HG03175 (cell line): ENCODE measurements around the gene TEFM.
"Not testable (repeated sequence)": the region's sequence is repeated elsewhere in the genome, so short reads cannot be mapped to it uniquely, and the experiment has no call there.

Experiments
- ATAC-seq: cut with Tn5 transposase; IDR thresholded peaks from one replicate; pipeline ENCODE4 v1.9.1; 2021; ENCODE audit warnings: mild to moderate bottlenecking, moderate library complexity; ENCODE audit not compliant: unreplicated experiment

The TEFM gene

DNA sequence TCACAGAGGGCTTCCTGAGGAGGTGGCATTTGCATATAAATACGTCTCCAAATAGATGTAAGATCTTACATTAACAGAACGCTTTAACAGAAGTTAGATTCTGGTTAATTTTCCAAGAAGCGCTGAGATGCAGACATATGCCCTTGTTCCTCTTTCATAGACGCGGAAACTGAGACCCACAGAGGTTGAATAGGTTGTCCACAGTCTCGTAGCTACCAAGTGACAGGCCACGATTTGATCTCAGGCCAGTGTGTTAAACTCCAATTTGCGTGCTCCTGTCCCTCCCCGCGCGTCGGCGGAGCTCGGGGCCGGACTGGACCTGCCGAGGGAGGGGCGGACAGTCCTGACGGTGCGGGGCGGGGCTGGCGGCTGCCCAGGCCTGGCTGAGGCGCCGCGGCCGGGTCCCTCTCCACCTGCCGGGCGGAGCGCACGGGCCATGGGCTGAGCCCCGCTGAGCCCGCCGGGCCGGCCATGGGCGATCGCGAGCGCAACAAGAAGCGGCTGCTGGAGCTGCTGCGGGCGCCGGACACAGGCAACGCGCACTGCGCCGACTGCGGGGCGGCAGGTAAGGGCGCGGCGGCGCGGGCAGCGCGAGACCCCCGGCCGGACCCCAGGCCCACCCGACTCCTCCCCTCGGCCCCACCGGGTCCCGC, 15.6 kb upstream of the TEFM start, which contains the start of gene ADAP2:
Gene ADAP2 (plus strand): TSS at position 402 of the 653 bp plus-strand sequence. CDS start 70 bp downstream, at position 472.
- no peak for ATAC-seq

GRCh38 chr17:30920683-30921543, 14.9 kb upstream of the TEFM start:
- no peak for ATAC-seq

GRCh38 chr17:30920282-30920681, 14.2 kb upstream of the TEFM start:
- ATAC-seq: no peak

DNA sequence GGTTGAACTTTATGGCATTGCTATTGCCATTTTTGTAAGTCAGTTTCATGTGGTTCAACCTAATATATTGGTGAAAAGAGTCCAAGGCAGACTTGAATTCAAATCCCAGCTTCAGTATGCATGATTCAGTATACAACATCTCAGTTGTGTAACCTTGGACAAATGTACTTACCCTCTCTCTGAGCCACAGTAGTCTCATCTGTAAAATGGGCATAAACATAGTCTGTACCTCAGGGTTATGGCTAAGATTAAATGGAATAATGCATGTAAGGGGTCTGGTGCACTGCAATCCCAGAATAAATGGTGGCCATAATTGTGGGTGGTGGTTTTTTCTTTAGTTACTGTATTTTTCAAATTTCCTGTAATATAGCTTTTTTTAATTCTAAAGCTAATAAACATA, 11.0 kb upstream of the TEFM start:
- no peak for ATAC-seq

- ATAC-seq: no peak
Observed at GRCh38 chr17:30915833-30916611, 10.0 kb upstream of the TEFM start.

GRCh38 chr17:30913955-30914354, 7.9 kb upstream of the TEFM start:
- no peak for ATAC-seq

DNA sequence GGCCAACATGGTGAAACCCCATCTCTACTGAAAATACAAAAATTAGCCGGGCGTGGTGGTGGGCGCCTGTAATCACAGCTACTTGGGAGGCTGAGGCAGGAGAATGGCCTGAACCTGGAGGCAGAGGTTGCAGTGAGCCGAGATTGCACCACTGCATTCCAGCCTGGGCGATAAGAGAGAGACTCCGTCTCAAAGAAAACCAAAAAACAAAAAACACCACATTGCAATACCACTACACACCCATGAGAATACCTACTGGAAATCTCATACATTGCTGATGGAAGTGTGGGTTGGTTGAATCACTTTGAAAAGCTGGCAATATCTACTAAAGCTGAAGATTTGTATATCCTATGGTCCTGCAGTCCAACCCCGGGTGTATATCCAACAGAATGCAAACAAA, 4.1 kb upstream of the TEFM start:
- ATAC-seq: not testable (repeated sequence)

- no peak for ATAC-seq
Observed at GRCh38 chr17:30908717-30909420, 2.8 kb upstream of the TEFM start.

- peak; percentile 35 for ATAC-seq
Observed at GRCh38 chr17:30905742-30906100, 317 bp downstream of the TEFM start.

DNA sequence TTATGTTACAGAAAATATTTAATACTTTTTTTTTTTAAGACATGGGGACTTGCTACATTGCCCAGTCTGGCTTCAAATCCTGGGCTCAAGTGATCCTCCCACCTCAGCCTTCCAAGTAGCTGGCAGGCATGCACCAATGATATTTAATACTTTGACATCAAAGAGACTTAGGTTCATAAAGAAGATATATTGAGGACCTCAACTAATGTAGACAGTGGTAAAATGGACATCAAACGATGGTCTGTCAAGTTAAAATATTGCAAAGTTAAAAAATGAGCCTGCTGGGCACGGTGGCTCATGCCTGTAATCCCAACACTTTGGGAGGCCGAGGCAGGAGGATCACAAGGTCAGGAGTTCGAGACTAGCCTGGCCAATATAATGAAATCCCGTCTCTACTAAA, 8.7 kb downstream of the TEFM start:
- ATAC-seq: no peak

GRCh38 chr17:30894236-30894635, 11.8 kb downstream of the TEFM start:
- no peak for ATAC-seq

GRCh38 chr17:30886187-30886586, 19.9 kb downstream of the TEFM start:
- no peak for ATAC-seq

DNA sequence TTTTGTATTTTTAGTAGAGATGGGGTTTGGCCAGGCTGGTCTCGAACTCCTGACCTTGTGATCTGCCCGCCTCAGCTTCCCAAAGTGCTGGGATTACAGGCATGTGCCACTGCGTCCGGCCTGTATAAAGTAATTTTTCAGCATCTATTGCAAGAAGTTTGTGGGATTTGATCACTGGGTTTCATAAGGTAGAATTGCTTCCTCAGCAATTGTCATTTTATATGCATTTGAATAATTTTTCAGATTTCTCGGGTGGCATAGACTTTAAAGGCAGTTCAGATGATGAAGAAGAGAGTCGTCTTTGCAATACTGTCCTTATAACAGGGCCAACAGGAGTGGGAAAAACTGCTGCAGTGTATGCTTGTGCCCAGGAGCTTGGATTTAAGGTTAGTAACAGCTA, 37.0 kb downstream of the TEFM start:
- ATAC-seq: no peak

DNA sequence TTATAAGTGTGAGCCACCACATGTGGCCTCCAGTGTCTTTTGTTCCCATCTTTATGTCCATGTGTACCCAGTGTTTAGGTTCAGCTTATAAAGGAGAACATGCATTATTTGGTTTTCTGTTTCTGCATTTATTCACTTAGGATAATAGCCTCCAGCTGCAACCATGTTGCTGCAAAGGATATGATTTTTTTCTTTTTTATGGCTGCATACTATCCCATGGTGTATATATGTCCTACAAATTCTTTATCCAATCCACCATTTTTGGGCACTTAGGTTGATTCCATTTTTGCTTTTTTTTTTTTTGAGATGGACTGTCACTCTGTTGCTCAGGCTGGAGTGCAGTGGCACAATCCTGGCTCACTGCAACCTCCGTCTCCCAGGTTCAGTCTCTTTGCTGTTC, 41.4 kb downstream of the TEFM start:
- ATAC-seq: no peak

GRCh38 chr17:30858556-30859250, 47.3 kb downstream of the TEFM start:
- no peak for ATAC-seq

DNA sequence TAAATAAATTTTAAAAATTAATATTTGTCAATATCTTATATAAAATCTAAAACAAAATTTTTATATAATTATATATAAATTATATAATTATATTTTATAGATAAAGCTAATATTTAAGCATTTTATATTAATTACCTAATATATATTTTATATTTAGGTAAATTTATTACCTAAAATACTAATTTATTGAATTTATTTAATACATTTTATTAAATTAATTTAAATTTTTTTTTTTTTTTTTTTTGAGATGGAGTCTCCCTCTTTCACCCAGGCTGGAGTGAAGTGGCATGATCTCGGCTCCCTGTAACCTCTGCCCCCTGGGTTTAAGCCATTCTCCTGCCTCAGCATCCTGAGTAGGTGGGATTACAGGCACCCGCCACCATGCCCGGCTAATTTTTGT, 51.9 kb downstream of the TEFM start:
- no peak for ATAC-seq
